M059J (cell line): ENCODE data around the gene DDAH1. TPM values are rescaled to one million over a fixed set of nuclear protein-coding genes. Genes with fewer than 3 reads are reported as not detected.
A peak's percentile ranks its signal among the peaks of the same experiment; 100 is the strongest.

Source experiments
- DNase-seq: peaks from one replicate; pipeline ENCODE4 v3.0.0-alpha.2; 2012; ENCODE audit warnings: low read depth
- total RNA-seq: library from RNA; depleted of rRNA; stranded (reverse); fragments of >200 nt; shearing (Covaris generic); gene quantifications from 2 replicates; pipeline ENCODE4 v1.2.3, GENCODE V29; 2014

Gene DDAH1
- total RNA-seq, 1 experiment from 2014 or later: 82.7 TPM

DNA sequence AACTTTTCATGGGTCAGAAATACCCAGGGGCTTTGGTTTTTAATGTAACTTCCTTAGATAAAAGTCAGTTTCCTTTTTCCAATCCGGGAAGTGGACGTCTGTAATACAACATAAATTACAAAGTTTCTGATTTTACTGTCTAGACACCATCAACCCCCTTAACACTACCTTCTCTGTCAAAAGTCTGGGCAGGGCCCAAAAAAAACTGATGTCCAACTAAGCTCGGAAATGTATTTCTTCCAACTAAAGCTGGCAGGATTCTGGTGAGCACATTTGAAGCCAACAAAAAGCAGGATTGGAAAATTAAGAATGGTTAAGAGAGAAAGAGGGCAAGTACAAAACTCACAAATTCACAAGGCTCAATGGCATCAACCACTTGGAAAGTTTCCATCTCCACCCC, 24.3 kb downstream of the DDAH1 start:
- DNase-seq: peak; percentile 33

DNA sequence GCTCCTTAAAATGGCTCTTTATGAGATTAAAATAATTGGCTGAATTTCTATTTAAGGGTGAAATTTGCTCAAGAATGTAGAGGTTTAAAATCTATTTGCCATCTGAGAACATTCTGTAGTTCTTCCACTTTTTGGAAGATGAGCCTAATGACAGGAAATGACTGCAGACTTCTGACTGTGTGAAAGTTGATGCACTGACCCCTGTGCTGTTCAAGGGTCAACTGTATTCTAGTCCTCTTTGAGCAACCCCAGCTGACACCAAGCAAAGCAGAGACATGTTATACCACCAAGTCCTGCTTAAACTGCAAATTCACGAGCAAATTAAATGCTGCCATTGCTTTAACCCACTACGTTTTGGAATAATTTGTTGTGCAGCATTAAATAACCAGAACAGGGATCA, 26.6 kb downstream of the DDAH1 start:
- DNase-seq: peak; percentile 45

DNA sequence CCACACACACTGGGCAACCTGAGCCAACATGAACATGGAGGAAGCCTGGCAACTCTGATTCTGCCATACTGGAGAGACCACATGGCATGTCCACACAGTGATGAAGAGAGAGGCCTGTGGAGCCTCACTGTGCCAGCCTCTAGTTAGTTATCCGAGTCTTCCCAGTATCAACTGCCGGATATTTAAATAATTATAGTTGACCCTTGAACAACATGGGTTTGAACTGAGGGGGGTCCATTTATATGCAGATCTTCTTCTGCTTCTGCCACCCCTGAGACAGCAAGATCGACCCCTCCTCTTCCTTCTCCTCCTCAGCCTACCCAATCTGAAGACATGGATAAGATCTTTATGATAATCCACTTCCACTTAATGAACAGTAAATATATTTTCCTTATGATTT, 27.8 kb downstream of the DDAH1 start:
- no peak for DNase-seq

DNA sequence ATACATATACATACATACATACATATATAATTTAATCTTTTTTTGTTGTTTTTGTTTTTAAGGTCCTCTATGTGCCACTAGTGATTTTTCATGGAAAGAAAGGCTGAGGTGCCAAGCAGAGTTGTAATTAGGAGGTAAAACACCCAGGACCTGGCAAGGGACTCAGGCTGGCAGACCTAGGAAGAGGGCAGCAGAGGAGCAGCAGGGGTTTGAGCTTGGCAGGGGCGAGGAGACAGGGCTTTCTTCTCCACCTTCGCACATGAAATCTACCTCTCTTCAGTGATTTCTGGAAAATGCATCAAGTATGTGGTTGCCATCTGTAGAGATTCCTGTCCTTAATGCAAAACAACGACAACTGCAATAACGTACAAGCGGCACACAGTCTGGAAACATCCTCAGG, 31.9 kb downstream of the DDAH1 start:
- no peak for DNase-seq

DNA sequence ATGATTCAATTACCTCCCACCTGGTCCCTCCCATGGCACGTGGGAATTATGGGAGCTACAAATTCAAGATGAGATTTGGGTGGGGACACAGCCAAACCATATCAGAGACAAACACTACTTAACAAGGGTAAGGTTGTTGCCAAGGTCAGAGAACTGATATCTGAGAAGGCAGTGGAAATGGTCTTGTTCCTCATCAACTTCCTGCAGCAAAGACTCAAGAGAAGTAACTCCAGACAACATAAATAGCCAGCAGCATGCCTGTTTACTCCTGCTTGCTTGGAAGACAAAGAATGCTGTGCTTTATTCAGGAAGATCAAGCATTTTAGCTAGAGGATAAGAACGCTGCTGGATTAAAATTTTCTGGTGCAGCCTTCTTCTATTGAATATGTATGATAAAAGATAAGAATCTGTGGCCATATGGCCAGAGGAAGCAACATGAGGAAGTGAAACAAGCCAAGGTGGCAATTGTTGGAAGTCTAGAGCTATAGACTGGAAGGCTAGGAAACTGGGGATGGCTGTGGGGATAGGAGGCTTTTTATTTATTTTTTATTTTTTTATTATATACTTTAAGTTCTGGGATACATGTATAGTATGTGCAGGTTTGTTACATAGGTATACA, 36.4 kb downstream of the DDAH1 start:
- no peak for DNase-seq

DNA sequence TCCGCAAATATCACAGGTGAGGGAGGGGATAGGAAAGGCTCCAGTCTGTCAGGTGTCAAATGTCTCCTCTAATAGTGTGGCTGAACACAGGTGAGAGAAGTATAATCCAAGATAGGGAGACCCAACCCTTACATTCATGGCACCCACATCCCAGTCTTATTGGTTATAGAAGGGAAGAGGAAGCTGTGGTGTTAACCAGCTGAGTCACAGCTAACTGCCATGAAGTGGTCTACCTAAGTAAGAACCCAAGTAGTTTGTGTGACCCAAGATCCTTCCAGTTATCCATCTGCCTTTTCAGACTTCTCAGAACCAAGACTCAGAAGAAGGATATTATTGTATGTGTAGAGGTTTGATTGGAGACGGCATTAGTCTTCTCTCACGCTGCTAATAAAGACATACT, 37.1 kb downstream of the DDAH1 start:
- DNase-seq: peak; percentile 51

DNA sequence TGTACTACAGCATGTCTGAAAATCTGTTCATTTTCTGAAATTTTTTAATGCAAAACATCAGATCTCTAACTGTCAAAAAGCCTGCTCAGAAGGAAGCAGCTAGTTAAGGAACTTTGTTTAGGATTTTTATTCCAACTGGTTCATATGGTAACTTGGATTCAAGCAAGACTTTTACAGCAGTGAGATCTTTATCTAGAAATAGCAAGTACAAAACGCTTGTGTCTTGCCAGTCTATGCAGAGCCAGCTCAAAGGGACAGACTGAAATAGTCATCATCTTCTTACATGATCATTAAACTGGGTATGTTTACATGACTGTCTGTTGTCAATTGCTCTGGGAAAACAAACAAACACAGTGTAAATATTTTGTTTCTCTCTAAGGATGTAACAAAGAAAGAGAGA, 37.6 kb downstream of the DDAH1 start:
- DNase-seq: peak; percentile 72

DNA sequence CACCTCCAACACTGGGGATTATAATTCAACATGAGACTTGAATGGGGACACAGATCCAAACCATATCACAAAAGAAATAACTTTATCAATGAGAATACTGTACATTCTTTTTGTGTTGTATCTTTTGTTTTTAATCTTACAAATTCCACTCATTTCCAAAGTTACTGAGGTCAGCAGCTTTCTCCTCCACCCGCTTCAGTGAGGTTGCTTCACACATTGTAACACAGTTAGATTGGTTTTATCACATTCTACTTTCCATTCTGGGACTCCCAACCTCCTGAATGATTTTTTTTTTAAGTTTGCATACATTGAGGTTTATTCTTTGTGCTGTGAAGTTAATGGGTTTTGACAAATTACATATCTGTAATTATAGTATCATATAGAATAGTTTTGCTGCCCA, 43.8 kb downstream of the DDAH1 start:
- DNase-seq: no peak

DNA sequence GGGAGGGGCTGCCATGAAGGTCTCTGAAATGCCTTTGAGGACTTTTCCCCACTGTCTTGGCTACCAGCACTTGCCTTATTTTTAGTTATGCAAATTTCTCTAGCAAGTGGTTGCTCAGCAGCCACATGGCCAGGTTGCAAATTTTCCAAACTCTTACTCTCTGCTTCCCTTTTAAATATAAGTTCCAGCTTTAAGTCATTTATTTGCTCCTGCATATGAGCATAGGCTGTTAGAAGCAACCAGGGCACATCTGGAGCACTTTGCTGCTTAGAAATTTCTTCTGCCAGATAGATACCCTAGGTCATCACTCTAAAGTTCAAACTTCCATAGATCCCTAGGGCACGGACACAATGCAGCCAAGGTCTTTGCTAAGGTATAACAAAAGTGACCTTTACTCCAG, 44.8 kb downstream of the DDAH1 start:
- DNase-seq: no peak

DNA sequence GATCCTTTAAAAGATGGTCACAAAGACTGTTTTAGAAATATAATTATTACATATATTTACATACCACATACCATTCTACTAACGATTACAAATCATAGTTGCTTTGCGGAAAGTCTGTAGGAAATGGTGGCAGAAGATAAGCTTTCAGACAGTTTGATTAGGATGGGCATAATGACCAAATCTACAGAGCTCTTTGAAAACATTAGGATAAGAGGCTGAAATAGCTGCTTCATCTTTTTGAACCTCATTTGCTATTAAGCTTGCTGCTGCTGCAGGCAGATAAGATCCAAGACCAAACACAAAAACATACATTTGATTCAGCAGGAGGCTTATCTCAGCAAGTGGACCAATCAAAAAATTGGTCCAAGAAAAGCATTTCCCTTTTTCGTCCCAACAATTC, 47.1 kb downstream of the DDAH1 start:
- DNase-seq: no peak

DNA sequence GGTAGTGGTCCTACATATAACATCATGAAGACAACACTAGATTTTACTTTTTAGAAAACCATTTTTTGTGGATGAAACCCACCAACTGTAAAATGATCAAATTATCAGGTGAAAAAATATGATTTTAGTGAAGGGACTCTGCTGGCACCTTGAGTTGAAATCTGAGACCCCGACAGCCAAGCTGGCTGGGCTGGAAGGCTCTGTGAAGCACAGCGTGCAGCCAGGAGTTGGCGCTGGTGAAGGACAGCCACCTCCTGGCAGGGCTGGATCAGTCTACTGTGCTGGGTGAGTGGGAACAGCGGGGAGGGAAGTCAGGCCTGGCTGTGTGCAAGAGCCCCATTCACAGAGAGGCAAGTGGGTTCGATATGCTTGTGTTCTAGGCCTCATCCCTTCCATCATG, 47.9 kb downstream of the DDAH1 start:
- no peak for DNase-seq

DNA sequence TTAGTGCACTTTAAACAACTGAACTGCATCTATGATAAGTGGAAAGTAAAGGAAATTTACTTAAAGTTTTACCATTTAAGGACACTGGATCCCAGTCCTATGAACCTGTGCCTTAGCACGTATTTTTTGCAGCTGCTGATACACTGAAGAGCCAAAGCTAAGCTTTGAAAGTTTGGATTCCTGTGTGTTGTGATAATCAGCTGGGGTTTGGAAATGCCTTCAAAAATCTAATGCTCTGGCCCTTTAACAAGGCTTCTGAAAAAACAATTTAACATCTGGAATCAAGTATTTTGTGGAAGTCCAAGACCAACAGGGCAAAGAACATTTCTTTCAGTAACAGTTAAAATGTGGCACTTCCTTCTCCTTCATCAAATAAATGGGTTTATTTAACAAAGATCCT, 51.8 kb downstream of the DDAH1 start:
- no peak for DNase-seq

DNA sequence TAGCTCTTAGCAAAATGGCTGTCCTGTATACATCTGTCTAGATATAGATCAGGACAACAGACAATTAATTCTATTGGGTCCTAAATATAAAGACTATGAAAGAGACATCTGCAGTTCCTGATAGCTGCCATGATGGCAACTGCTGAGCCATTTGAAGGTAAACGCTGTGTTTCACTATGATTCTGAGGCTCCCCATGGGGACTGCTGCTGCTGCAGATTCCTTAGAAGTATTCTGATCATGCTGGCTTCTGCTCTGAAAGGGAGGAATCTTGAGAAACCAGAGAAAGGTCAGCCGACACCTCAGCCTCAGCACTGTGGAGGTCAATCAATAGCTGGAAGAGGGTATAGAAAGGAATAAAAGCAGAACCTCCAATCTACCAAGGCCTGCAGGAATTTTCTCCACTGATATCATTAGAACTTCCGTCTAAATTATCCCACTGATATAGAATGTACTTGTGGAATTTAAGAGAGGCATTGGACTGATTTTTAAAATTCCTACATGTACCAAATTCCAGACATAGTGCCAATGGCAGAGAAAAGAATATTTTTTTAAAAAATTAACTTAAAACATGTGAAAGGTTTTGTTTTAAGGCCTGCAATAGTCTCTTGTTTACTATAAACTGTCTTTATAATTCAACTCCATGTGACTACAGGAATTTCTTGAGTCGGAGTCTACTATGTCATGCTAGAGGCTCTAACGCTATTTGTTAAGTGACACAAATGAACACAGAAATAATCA, 53.2 kb downstream of the DDAH1 start:
- DNase-seq: no peak

DNA sequence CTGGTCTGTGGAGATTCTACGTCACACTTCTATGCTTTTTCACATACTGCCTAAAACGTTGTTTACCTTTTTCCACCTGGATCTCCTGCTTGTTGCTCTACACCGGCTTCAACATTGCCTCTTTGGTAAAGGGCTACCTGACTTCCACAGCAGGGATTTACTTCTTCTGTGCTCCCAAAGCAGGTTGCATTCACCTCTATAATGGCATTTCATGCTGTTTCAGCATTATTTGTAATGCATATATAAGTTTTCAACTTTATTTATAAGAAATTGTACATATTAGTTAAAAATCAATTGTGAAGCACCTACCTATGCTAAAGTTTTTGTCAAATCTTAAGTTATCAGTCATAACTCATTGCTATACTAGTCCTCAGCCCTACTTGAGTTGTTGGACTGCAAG, 55.4 kb downstream of the DDAH1 start:
- DNase-seq: no peak

DNA sequence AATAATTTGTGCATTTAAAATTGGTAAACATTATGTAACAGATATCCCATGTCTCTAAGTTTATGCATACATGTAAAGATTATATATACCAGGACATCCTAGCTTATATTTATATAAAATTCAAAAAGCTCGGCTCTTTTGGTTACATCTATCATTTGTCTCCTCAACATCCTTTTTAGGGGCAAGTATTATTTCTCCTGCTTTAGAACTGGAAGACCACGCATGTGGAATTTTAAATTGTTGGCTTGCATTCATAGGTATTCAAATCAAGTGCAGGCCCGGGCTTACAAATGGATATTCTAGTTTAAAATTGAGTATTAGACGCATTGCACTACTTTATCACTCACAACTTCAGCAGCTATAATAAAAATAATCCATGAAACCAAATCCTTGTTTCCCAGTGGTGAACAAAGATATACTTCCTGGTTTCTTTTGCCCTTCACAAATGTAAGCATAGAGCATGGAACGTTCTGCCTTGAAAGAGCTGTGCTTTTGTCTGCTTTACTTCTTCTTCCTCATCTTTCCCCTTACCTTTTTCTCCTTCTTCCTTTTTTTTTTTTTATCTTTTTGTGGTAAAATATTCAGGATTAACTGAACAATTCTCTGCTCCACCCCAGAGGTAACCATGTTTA, 57.1 kb downstream of the DDAH1 start:
- DNase-seq: peak; percentile 36

DNA sequence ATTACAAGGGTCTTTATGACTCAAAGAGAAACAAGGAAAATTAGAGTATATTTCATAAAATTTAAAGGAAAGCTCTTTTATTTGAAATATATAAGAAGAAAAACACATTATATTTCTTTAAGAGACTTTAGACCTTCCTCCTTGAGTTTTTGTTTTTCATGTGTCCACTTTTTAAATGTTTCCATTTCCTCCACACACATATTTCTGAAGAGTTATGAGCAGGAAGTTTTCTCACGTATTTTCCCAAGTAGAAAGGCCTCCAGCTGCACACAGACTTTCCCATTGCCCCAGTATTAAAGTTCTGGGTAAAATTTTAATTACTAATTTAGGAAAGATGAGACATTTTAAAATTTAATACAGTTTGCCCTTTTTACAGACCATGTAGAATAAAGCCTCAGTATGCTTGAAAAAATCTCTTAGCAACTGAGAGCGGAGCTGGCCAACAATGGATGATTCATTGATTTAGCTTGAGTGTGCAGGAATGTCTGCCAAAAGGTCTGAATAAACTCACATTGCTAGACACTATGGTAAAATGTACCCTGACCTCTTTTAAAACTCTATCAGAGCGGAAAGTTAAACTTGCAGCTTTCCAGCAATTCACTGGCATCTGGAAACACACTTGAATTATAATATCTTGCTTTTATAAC, 57.9 kb downstream of the DDAH1 start:
- DNase-seq: peak; percentile 95

DNA sequence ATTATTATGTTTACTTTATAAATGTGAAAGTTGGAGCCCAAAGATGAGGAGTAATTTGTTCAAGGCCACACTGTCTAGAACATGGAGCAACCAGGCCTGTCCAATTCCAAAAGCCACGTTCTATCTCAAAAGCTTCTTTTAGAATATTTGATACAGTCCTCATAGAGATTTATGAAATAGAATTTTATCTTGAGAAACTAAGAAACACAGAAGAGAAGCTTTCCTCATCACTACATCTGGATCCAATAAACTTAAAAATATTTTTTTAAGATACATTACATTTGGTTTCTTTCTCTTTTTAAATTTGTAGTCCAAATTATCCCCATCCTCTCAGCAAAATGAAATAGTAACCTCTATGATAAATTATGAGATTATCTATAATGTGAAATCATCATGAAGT, 58.9 kb downstream of the DDAH1 start:
- DNase-seq: no peak

DNA sequence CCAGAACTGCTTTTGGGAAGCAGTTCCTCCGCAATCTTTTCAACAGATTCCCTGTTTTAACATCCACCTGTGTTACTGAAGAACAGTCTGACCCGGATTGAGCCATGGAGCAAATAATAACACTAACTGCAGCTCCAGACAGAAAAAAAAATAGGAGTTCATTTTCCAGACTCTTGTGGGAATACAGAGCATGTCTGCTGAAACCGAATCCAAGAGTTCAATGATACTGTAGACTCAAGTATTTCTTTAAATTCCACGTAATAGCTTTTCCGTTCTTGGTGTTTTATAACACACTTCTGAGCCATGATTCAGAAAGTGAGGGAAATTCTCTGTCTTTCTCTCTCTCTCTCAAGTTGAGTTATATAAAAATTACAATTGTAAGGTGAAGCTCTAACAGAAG, 60.6 kb downstream of the DDAH1 start:
- no peak for DNase-seq

DNA sequence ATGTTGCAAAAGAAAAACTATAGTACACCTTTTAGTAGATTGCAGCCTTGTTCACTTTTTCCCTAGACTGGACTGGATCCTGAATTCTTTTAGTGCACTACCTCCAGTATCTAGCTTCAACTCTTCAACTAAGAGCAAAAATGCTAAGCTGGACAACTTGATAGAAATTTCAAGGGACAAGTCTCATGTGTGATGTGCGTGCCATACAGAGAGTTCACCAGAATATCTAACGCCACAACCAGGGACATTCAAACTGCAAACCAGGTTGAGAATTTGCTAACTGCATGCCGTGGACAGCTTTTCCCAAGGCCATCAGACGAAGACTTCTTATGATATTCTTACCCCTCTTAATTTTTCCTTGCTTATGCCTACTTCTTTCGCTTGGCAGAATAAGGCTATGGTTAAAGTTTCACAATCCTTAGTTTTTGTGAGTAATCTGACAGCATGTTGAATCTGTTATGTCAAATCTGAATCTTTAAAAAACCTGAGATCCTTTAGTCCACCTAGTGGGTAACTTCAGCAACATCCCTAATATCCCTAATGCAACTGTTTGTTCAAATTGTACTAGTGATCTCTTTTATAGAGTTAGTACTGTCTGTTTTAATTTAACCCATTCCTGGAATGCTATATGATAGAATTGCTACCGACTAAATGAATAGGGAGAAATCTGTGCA, 66.4 kb downstream of the DDAH1 start:
- DNase-seq: peak; percentile 70

DNA sequence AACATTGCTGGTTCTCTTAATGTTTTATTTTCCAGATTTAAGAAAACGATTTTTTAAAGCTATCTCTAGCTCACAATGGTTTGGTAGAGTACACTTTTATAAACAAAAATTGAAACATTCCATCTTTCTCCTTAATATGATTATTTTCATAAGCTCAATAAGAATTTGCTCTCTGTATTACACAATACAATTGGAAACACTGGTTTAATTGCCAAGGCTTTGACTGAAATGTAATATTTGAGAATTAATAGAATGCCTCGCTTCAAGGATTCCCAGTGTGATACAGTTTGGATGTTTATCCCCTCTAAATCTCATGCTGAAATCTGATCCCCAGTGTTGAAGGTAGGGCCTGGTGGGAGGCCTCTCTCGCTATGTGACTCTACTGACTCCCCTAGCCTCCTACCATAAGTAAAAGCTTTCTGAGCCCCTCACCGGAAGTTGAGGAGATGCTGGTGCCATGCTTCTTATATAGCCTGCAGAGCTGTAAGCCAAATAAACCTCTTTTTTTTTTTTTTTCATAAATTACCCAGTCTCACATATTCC, 67.4 kb downstream of the DDAH1 start:
- DNase-seq: no peak

DNA sequence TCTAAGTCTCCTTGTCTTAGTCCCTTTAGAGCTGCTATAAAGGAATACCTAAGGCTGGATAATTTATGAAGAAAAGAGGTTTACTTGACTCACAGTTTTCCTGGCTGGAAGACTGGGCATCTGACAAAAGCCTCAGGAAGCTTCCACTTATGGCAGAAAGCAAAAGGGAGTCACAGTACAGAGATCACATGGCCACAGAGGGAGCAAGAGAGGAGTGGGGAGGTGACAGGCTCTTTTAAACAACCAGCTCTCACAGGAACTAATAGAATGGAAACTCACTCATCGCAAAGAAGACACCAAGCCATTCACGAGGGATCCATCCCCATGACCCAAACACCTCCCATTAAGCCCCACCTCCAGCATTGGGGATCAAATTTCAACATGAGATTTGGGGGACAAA, 68.8 kb downstream of the DDAH1 start:
- DNase-seq: peak; percentile 27

DNA sequence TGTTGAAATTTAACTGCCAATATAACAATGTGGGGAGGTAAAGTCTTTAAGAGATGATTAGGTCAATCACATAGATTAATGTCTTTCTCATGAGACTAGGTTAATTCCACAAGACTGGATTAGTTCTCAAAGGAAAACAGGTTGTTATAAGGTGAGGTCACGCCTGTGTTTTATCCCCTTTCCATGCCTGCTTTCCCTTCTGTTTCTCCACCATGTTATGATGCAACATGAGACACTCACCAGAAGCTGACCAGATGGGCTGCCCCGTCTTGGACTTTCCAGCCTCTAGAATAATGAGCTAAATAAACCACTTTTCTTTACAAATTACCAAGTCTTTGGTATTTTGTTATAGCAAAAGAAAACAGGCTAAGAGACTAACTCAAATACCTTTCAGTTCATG, 70.8 kb downstream of the DDAH1 start:
- no peak for DNase-seq
